Right atrium auricular region (tissue), 2 donors: ENCODE results near the gene TCF21. TPM values are rescaled to one million over a fixed set of nuclear protein-coding genes. Genes with fewer than 3 reads are reported as not detected.
A peak's percentile ranks its signal among the peaks of the same experiment; 100 is the strongest.
"Not testable (repeated sequence)": the region's sequence is repeated elsewhere in the genome, so short reads cannot be mapped to it uniquely, and the experiment has no call there.

Experiments used
- DNase-seq: peaks from one replicate; pipeline ENCODE4 v3.0.0-alpha.2; 2019; ENCODE audit warnings: low spot score
- H3K27ac ChIP-seq, 2 donors: fragments of 200-600 bp; sonication (generic); 1 replicate in 1 of 2; 2 replicates in 1 of 2; pipeline ENCODE4 v1.5.1; 2016 to 2019
- H3K27me3 ChIP-seq, 2 donors: fragments of 200-600 bp; sonication (generic); one replicate each; pipeline versions ENCODE4 v1.5.1 to v1.6.0; 2017 to 2019
- H3K36me3 ChIP-seq: fragments of 200-600 bp; sonication (generic); one replicate; pipeline ENCODE4 v1.5.1; 2016
- H3K4me1 ChIP-seq, 2 donors: fragments of 200-600 bp; sonication (generic); one replicate each; pipeline versions ENCODE4 v1.5.1 to v1.6.0; 2017 to 2019
- H3K4me3 ChIP-seq, 2 donors: fragments of 200-600 bp; sonication (generic); 1 replicate in 1 of 2; 2 replicates in 1 of 2; pipeline ENCODE4 v1.5.1; 2017 to 2019; ENCODE audit warnings: mild to moderate bottlenecking in 1 of 2, moderate library complexity in 1 of 2
- H3K9me3 ChIP-seq, 2 donors: fragments of 200-600 bp; sonication (generic); one replicate each; pipeline ENCODE4 v1.5.1; 2019
- CTCF ChIP-seq, 2 donors: fragments of 200-600 bp; sonication (generic); IDR thresholded peaks; one replicate each; pipeline ENCODE4 v1.5.1; 2019; ENCODE audit warnings: antibody characterized with exemption in 2 of 2
- total RNA-seq, 2 donors: library from RNA; depleted of rRNA; stranded (reverse); fragments of >200 nt; gene quantifications; one replicate each; pipeline ENCODE4 v1.1.0, GENCODE V29; 2016

Gene TCF21
- total RNA-seq, 2 donors from 2014 or later, result 7.5 to 16.5 TPM

DNA sequence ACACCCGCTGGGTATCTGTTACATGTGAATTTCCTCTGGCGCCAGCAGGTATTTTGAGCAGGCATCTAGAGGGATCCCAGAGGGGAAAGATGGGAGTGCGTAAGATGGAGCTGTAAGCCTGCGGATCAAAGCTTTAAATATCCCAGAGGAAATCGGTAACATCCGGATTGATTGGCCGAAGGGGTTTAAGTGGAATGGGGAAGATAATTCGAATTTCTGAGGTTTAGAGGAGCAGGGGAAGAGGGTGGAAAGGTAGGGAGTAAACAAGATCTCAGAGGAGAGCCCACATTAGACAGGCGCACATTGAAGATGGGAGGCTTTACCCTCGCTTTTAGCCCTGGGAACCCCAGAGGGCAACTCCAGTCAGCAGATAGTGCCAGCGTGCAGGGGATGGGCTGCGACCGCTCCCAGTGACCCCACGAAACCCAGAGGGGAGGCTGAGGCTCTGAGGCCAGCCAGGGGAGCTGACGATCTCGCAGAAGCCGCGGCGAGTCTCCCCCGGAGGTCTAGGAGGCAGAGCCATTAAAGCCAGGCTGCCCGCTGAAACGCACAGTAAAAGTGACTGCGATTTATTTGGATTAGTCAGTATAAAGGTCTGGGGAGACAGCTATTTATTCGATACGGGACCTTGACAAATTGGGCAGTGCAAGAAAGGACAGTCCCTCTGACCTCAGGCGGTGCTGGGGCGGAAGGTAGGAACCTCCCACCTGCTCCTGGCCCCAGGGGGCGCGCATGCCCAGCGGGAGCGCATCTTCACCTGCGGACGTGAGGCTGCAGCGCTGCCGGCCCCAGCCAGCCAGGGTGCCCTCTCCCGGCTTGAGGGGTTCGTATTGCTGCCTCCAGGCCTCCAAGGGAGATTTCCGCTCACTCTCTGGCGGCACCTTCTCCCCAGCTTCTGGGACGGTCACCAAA, 34.3 kb upstream of the TCF21 start:
- Histone ChIP-seq H3K4me1 (peaks cover 0 to 5% of the 10 kb centered on the region in 2 donors), H3K27ac (no peak overlapping the region), H3K4me3 (peak overlapping the region; percentile 11 to 38), H3K36me3 (no peaks in the 10 kb centered on the region), H3K9me3 (no peaks in the 10 kb centered on the region), H3K27me3 (peaks cover 0 to 8% of the 10 kb centered on the region in 2 donors)
- no peak for TF ChIP-seq CTCF (IDR thresholded peaks at IDR 0.05)
- DNase-seq, result no peak

DNA sequence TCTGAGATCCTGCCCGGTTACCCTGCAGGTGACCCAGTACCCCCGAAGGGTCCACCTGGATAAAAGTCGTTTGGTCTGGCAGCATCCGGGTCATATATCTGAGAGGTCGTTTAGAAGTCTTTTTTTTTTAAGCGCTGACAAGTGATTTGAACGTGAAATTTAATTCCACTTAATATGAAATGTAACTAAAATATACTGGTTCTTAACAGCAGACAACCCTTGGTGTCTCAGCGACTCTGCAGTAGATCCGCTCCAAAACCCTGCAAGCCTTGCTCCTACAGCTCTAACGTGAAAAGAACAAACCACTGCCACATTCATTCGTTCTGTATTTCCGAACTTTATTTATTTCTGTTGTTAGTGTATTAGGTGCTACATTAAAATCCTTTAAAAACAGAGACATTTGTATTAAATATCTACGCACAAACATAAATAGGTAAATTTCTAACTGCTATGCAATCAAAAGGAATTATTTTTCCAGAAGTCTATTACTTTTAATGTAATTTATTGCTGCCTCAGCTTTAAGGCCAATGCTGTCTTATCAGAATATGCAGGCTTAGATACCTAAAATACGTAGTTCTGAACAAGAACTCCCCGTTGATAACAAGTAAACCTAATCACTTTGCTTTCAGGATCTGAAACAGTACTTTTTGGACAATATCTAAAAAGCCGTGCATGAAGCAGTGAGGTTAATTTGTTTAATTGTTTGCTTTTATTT, 33.5 kb upstream of the TCF21 start:
- no peak for DNase-seq
- no peak for TF ChIP-seq CTCF (IDR thresholded peaks at IDR 0.05)
- Histone ChIP-seq H3K9me3 (peaks cover 0 to 5% of the 10 kb centered on the region in 2 donors), H3K36me3 (no peaks in the 10 kb centered on the region), H3K4me3 (peak overlapping the region; percentile 11 to 38), H3K27me3 (peaks cover 0 to 8% of the 10 kb centered on the region in 2 donors), H3K4me1 (peaks cover 0 to 5% of the 10 kb centered on the region in 2 donors), H3K27ac (no peak overlapping the region)

GRCh38 chr6:133855991-133856370, 32.9 kb upstream of the TCF21 start:
- peaks cover 0 to 8% of the 10 kb centered on the region in 2 donors for H3K27me3 ChIP-seq

DNA sequence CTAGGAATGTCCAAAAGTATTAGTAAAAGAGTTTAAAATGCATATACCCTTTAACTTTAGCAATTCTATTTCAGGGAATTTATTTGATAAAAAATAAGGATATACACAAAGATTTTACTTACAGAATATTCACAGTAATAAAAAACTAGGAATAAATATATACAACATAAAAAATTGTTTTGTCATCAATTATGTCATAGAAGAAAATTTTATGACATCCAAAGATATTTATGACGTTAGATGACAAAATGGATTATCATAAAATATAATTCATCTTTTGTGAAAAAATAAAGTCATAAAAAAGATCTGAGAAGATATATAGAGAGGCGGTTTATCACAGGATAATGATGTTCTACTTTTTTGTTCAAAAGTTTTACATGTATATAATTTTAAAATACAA, 32.0 kb upstream of the TCF21 start:
- Histone ChIP-seq H3K36me3 (no peaks in the 10 kb centered on the region), H3K4me3 (no peak overlapping the region), H3K4me1 (peaks cover 0 to 5% of the 10 kb centered on the region in 2 donors), H3K27me3 (peaks cover 0 to 8% of the 10 kb centered on the region in 2 donors), H3K9me3 (peaks cover 0 to 13% of the 10 kb centered on the region in 2 donors), H3K27ac (no peak overlapping the region)
- no peak for TF ChIP-seq CTCF (IDR thresholded peaks at IDR 0.05)
- DNase-seq, result no peak

More at GRCh38 chr6:133855991-133856370, 32.9 kb upstream of the TCF21 start:
- H3K27ac ChIP-seq, result no peak overlapping the region
- H3K36me3 ChIP-seq, result no peaks in the 10 kb centered on the region
- TF ChIP-seq CTCF (IDR thresholded peaks at IDR 0.05), result no peak
- DNase-seq, result no peak
- H3K9me3 ChIP-seq, result peaks cover 0 to 10% of the 10 kb centered on the region in 2 donors
- H3K4me3 ChIP-seq, result no peak overlapping the region
- H3K4me1 ChIP-seq, result peaks cover 0 to 5% of the 10 kb centered on the region in 2 donors

DNA sequence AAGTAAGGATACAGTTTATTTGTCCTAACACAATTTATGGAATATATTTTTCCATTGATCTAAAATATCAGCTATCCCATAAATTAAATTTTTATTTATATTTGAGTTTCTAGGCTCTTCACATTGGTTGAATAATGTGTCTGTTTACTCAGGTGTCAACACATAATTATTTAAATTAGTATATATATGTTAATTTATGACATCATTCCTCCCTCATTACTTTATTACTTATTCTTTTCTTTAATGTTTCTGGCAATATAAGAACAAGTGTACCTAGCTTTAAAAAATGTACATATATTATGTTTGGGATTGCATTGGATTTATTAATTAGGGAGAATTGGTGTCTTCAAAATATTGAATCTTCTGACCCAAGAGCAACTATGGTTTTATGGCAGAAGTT, 31.2 kb upstream of the TCF21 start:
- Histone ChIP-seq H3K27me3 (peaks cover 0 to 8% of the 10 kb centered on the region in 2 donors), H3K27ac (no peak overlapping the region), H3K4me1 (peaks cover 0 to 5% of the 10 kb centered on the region in 2 donors), H3K9me3 (peaks cover 3 to 21% of the 10 kb centered on the region in 2 donors), H3K36me3 (no peaks in the 10 kb centered on the region), H3K4me3 (no peak overlapping the region)
- DNase-seq, result no peak
- no peak for TF ChIP-seq CTCF (IDR thresholded peaks at IDR 0.05)

DNA sequence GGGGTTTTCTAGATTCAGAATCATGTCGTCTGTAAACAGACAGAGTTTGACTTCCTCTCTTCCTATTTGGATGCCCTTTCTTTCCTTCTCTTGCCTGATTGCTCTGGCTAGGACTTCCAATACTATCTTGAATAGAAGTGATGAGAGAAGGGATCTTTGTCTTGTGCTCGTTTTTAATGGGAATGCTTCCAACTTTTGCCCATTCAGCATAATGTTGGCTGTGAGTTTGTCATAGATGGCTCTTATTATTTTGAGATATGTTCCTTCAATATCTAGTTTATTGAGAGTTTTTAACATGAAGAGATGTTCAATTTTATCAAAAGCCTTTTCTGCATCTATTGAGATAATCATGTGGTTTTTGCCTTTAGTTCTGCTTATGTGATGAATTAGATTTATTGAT, 27.6 kb upstream of the TCF21 start:
- not testable (repeated sequence) for DNase-seq
- peaks cover 3 to 42% of the 10 kb centered on the region in 2 donors for H3K9me3 ChIP-seq

More for the DNA sequence above, 27.6 kb upstream of the TCF21 start:
- not testable (repeated sequence) for H3K36me3 ChIP-seq, H3K4me1 ChIP-seq, H3K4me3 ChIP-seq, H3K27me3 ChIP-seq, H3K27ac ChIP-seq
